Thoracic aorta endothelial cell (primary cell): Measurements from ENCODE around the gene PTP4A2. TPM values are rescaled to one million over a fixed set of nuclear protein-coding genes. Genes with fewer than 3 reads are reported as not detected.

Source experiments
- total RNA-seq: library from RNA; depleted of rRNA; stranded (reverse); fragments of >200 nt; gene quantifications from 2 replicates; pipeline ENCODE4 v1.2.3, GENCODE V29; 2012

PTP4A2 gene
- total RNA-seq, result 493 and 522 TPM in 2 replicates

DNA sequence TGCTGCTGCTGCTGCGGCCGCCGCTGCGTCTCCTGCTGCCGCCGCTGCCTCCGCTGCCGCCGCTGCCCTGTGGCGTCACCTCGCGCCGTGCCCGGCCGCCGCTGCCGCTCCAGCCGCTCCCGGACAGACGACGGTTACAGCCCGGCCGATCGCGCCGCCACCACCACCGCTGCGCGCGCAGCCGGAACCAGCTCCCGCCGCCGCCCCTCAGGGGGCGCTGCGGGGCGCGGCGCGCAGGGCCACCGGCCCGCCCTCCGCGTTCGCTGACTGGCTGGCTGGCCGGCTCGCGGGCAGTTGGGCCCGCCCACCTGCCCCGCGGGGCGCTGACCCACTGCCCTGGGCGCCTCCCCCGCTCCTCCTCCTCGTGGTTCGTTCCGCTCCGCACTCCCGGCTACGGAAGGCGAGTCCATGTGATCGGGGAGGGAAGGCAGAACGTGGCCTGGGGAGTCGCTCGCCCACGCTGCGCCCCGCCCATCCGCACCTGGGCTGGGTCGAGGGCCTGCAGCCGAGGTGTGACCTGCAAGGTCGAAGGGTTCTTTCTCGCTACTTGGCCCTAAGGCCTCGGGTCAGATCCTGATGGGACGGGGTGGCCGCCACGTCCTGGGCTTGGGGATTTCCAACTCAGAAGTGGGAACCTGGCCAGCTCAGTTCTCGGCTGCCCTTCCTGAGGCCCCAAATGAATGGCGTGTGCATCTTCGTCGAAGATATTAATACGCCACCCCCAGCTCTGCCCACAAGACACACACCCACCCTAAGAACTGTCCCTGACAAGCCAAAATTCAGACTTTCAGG, at the start of gene PTP4A2:
PTP4A2 (minus strand) TSS at position 185 of the 792 bp plus-strand sequence. CDS start 19,303 bp downstream, outside the sequence.

Other genes starting within 250 kb of the PTP4A2 start
- gene COL16A1, start 234.4 kb downstream of the PTP4A2 start, total RNA-seq, result 0.43 and 0.93 TPM in 2 replicates
- gene ADGRB2, start 174.0 kb downstream of the PTP4A2 start, total RNA-seq, result 0.79 and 0.80 TPM in 2 replicates
- 53.7 and 57.9 TPM in 2 replicates for gene SPOCD1, start 122.3 kb downstream of the PTP4A2 start, total RNA-seq
- 117 and 141 TPM in 2 replicates for gene KHDRBS1, start 75.5 kb upstream of the PTP4A2 start, total RNA-seq
- gene TMEM39B, start 134.6 kb upstream of the PTP4A2 start, total RNA-seq, result 15.6 and 19.7 TPM in 2 replicates
- 74.9 and 87.3 TPM in 2 replicates for gene KPNA6, start 169.7 kb upstream of the PTP4A2 start, total RNA-seq
- gene TXLNA, start 241.3 kb upstream of the PTP4A2 start, total RNA-seq, result 75.5 and 81.6 TPM in 2 replicates